Posterior cingulate gyrus (tissue), 11 donors: ENCODE measurements around the gene FFAR3.

ENCODE experiments used
- DNase-seq, 10 donors: peaks; one replicate each; pipeline versions ENCODE4 v3.0.0 to v3.0.0-alpha.2; 2020 to 2021; ENCODE audit warnings: mixed read lengths in 3 of 10
- intact Hi-C: fragments of 100-400 bp; cut with DNase I; formaldehyde crosslinking; loops from one replicate; pipeline ENCODE4 v1.15.1; 2023

Gene FFAR3

DNA sequence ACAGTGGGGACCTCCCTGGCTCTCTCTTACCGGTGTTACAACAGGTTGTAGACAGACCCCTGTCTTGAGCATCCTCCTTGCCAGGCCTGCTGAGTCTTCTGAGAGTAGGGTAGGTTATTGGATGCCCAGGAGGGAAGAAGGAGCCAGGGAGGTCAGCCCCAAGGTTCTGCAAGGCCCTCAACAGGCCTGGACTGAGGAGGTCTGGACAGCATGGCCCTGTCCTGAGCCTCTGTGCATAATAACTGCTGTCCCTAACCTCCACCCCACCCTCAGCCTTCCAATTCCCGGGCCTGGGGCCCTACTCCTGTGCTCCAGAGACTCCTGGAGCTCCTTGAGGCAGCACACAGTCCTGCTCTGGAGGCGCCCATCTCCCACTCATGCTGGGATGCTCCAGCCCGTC lies 28.9 kb upstream of the FFAR3 start:
- no peak for DNase-seq
- intact Hi-C loops, result no loop called here

- intact Hi-C loops, result no loop called here
- DNase-seq, result no peak
Measured at GRCh38 chr19:35330475-35330874, 27.8 kb upstream of the FFAR3 start.

- intact Hi-C loops, result no loop called here
Measured at GRCh38 chr19:35331551-35332214, 26.6 kb upstream of the FFAR3 start.

GRCh38 chr19:35332817-35333216 lies 25.4 kb upstream of the FFAR3 start:
- intact Hi-C loops, result no loop called here
- peak in 1 of 10 donors; percentile 63 for DNase-seq

More at GRCh38 chr19:35331551-35332214, 26.6 kb upstream of the FFAR3 start:
- no peak for DNase-seq

DNA sequence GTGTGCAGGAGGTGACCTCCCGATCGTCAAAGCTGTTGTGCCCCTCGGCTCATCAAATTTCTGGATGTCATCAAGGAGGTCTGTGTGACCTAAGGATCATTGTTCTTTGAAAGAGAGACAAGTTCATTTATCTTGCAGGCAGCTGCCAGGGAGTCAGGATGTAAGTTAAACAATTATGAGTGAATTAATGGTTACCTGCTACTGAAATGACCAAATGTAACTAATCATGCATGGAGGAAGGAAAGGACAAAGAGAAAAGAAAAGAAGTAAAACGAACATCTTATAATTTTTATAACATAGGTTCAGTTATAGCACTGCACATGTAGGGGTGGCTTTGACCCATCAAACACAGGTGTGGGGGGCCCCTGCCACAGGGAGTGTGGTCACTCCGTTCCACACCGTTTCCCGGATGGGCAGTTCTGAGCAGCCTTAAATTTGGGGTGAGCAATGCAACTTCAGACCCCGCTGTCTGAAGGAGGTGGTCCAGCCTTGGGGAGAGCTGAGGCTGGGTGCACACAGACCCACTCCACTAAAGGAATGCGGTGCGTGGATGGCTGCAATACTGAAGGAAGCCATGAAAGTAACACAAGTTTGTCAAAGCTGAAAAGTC lies 24.0 kb upstream of the FFAR3 start:
- intact Hi-C loops, result no loop called here
- peak in 1 of 10 donors; percentile 64 for DNase-seq

- DNase-seq, result peak in 1 of 10 donors; percentile 57
- intact Hi-C loops, result no loop called here
Measured at GRCh38 chr19:35336166-35336955, 21.9 kb upstream of the FFAR3 start.

DNA sequence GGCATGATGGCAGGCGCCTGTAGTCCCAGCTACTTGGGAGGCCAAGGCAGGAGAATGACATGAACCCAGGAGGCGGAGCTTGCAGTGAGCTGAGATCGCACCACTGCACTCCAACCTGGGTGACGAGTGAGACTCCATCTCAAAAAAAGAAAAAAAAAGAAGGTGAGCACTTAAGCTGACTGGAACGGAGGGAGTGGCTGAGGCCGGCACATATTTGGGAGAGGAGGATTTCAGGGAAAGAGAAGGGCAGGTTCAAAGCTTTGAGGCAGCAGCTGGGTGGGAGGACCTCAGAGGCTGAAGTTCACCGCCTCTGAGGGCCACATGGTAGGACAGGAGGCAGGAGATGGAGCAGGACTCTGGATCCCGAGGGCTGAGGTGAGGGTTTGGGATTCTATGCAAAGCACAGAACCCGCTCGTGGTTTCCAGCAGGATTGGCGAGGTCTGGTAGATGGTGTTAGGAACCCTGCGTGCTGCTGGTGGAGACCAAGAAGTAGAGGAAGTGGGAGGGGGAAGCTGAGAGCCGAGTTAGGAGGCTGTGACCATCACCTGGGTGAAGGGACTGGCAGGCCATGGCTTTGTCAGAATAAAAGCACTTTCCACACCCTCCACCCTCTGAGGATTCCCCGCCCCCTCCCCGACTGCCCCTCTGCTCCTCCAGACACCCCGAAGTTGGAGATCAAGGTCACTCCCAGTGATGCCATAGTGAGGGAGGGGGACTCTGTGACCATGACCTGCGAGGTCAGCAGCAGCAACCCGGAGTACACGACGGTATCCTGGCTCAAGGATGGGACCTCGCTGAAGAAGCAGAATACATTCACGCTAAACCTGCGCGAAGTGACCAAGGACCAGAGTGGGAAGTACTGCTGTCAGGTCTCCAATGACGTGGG lies 20.9 kb upstream of the FFAR3 start:
- peak in 1 of 10 donors; percentile 59 for DNase-seq
- intact Hi-C loops, result no loop called here

DNA sequence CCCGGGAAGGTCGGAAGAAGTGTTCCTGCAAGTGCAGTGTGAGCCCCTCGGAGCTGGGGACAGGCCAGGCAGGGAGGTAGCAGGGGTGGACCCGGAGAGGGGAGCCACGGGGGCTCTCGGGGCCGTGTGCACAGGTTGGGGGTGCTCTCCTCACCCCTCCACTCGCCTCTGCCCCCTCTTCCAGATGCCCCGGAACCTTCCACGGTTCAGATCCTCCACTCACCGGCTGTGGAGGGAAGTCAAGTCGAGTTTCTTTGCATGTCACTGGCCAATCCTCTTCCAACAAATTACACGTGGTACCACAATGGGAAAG lies 20.3 kb upstream of the FFAR3 start:
- intact Hi-C loops, result no loop called here
- DNase-seq, result no peak

- DNase-seq, result peak in 2 of 10 donors; percentile 65 to 71
- intact Hi-C loops, result no loop called here
Measured at GRCh38 chr19:35340431-35340830, 17.8 kb upstream of the FFAR3 start.

GRCh38 chr19:35341006-35341405 lies 17.3 kb upstream of the FFAR3 start:
- DNase-seq, result peak in 1 of 10 donors; percentile 76
- intact Hi-C loops, result no loop called here

GRCh38 chr19:35341565-35342225 lies 16.6 kb upstream of the FFAR3 start:
- intact Hi-C loops, result no loop called here
- DNase-seq, result peak in 2 of 10 donors; percentile 34 to 74

DNA sequence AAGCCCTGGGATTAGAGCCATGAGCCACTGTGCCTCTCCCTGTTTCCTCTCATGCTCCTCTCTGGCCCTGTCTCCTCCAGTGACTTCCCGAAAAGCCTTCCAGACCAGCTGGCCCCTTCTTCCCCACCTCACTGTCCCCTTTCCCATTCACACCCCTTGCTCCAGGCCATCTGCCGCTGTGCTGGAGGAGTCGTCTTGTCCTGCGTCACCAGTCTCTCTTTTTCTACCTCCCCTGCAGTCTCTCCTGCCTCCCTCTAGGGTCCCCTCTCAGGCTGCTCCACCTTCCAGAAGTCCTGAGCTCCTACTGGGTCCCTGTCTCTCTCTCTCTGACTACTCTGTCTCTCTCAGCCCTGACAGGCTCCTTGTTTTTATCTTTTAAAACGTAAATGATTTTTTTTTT lies 15.8 kb upstream of the FFAR3 start:
- intact Hi-C loops, result no loop called here

GRCh38 chr19:35344511-35345031 lies 13.7 kb upstream of the FFAR3 start:
- intact Hi-C loops, result loop anchor here (5.0 kb wide), 1 partner anchor 72 kb away; no protein-coding TSS in a partner anchor
- DNase-seq, result peak in 6 of 10 donors; percentile 4 to 74 (median 30)

More for the DNA sequence above, 15.8 kb upstream of the FFAR3 start:
- peak in 3 of 10 donors; percentile 0 to 67 (median 54) for DNase-seq

GRCh38 chr19:35345671-35346111 lies 12.6 kb upstream of the FFAR3 start:
- peak in 6 of 10 donors; percentile 2 to 47 (median 21) for DNase-seq
- intact Hi-C loops, result loop anchor here (5.0 kb wide), 1 partner anchor 73 kb away; no protein-coding TSS in a partner anchor

DNA sequence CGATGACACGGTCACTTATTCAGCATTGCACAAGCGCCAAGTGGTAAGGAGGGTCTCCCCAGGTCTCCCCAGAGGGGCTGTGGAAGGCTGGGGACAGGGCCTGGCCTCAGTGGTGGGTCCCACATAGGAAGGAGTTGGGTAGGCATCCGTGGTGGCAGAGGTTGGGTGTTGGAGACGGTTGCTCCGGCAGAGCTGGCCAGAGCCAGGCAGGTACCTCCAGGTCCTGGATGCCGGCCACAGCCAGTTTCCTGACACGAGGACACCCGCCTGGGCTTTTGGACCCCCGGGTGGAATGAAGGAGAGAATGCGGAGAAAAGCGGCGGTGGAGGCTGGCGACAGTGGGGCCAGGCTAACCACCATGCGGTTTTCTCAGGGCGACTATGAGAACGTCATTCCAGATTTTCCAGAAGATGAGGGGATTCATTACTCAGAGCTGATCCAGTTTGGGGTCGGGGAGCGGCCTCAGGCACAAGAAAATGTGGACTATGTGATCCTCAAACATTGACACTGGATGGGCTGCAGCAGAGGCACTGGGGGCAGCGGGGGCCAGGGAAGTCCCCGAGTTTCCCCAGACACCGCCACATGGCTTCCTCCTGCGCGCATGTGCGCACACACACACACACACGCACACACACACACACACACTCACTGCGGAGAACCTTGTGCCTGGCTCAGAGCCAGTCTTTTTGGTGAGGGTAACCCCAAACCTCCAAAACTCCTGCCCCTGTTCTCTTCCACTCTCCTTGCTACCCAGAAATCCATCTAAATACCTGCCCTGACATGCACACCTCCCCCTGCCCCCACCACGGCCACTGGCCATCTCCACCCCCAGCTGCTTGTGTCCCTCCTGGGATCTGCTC lies 11.8 kb upstream of the FFAR3 start:
- DNase-seq, result peak in 5 of 10 donors; percentile 6 to 83 (median 46)
- intact Hi-C loops, result loop anchor here (5.0 kb wide), 1 partner anchor 74 kb away; no protein-coding TSS in a partner anchor

DNA sequence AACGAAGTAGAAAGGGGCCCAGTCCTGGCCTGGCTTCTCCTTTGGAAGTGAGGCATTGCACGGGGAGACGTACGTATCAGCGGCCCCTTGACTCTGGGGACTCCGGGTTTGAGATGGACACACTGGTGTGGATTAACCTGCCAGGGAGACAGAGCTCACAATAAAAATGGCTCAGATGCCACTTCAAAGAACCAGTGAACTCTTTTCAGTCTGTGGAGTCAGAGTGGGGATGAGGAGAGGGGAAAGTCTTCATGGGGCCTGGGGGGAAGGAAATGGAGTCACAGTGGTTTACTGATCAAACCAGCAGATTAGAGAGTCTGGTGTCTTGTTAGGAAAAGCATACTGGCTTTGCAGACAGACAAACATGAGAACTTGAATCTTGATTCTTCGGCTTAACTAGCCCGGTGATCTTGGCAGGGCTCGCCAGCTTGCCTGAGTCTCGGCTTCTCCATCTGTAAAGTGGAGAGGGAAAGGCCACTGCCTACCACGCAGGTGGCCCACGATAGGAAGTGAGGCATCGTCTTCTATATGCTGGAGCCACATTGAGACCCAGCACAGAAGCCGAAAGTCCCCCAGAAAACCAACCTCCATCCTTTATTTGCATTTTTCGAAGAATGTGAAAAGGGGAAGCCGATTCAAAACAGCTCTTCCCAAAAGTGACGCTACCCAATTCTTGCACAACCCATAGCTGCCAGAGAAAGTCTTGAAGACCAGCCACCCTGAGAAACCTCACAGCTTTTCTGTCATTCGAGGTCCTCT lies 10.9 kb upstream of the FFAR3 start, which contains the start of gene FFAR1:
Gene FFAR1 (plus strand): TSS at position 732 of the 759 bp plus-strand sequence. CDS start 3,650 bp downstream, outside the sequence.
- intact Hi-C loops, result loop anchor here (5.0 kb wide), 1 partner anchor 75 kb away; no protein-coding TSS in a partner anchor
- peak in 5 of 10 donors; percentile 5 to 49 (median 31) for DNase-seq

DNA sequence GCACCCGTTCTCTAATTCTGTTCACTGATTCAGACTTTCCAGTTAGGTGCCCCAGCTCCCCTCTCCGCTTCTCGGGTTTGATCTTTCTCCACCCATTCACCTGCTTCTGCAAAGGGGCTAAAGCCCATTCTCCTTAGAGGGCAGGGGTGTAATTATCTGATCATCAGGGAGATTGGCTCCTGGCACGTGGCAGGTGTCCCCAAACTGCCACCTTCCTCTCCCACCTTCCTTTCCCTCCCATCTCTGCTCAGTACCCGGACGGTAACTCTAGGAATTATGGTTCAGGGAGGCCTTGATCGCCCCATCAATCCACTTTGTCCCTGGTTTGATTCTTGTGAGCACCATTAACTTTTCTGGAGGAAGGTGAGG lies 10.3 kb upstream of the FFAR3 start:
- peak in 1 of 10 donors; percentile 30 for DNase-seq
- intact Hi-C loops, result loop anchor here (5.0 kb wide), 1 partner anchor 76 kb away; no protein-coding TSS in a partner anchor
